Spleen (tissue), 7 donors: ENCODE results near the gene YES1.

ENCODE experiments used
- POLR2A ChIP-seq, 3 donors: fragments of 450-650 bp; IDR thresholded peaks; one replicate each; pipeline ENCODE4 v1.5.1; 2017; ENCODE audit warnings: antibody characterized with exemption in 3 of 3, mild to moderate bottlenecking in 1 of 3
- TF ChIP-seq, protein P1 (sequence below), 11 experiments: fragments of 200-600 bp in 7 of 11; fragments of 450-650 bp in 4 of 11; sonication (generic) in 4 of 11; IDR thresholded peaks in 8 of 11; conservative IDR thresholded peaks in 3 of 11; 1 replicate in 7 of 11; 2 replicates in 4 of 11; pipeline versions ENCODE4 v1.4.0 to v1.8.0; 2016 to 2021; ENCODE audit warnings: antibody characterized with exemption in 11 of 11, inconsistent platforms in 4 of 11, mild to moderate bottlenecking in 1 of 11
- donor health status: DM: no; HTN: no; CAD: no; lungs with moderate emphysema.
- donor health status: DM: no; HTN: no; CAD: no.
- donor health status: DM: no; HTN: no; CAD: no.

DNA sequence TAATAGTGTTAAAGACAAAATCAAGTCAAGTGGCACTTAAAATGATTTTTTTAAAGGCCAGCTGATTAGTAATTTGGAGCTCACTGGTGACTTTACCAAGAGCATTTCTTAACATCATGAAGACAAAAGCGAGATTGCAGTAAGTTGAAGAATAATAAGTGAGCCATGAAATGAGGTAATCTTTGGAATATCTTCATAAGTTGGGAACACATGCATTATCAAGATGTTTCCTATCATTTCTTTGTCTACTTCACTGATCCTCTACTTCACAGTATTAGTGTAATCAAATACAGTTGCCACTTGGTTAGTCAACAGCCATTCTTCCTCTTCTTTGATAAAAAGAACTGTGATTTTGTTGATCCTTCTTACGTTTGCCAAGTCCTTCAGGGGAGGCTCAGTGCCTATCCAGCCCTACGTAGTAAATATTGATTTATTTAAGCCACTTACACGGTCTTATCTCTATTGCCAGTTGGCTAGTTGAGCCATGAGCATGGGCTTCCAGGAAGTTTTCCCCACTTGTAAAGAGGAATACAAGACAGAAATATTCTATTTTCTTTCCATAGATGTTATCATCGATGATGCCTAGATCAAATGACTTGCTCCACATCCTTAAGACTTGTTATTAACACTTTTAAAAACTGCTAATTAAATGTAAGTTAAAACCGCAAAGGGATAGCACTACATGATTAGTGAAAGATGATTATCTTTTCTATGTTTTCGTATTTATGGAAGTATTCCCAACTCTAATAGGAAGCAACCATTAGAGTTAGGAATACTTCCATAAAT, 46.1 kb downstream of the YES1 start:
- no peak for TF ChIP-seq POLR2A (IDR thresholded peaks at IDR 0.05)
- TF ChIP-seq, protein P1, sequence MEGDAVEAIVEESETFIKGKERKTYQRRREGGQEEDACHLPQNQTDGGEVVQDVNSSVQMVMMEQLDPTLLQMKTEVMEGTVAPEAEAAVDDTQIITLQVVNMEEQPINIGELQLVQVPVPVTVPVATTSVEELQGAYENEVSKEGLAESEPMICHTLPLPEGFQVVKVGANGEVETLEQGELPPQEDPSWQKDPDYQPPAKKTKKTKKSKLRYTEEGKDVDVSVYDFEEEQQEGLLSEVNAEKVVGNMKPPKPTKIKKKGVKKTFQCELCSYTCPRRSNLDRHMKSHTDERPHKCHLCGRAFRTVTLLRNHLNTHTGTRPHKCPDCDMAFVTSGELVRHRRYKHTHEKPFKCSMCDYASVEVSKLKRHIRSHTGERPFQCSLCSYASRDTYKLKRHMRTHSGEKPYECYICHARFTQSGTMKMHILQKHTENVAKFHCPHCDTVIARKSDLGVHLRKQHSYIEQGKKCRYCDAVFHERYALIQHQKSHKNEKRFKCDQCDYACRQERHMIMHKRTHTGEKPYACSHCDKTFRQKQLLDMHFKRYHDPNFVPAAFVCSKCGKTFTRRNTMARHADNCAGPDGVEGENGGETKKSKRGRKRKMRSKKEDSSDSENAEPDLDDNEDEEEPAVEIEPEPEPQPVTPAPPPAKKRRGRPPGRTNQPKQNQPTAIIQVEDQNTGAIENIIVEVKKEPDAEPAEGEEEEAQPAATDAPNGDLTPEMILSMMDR (IDR thresholded peaks at IDR 0.05 in 8 of 11, conservative IDR thresholded peaks at IDR 0.05 in 3 of 11), result no peak
